Spleen (tissue), 7 donors: Measurements from ENCODE around the gene DUSP22.

ENCODE experiments used
- CTCF ChIP-seq, 11 experiments: fragments of 200-600 bp in 7 of 11; fragments of 450-650 bp in 4 of 11; sonication (generic) in 4 of 11; IDR thresholded peaks in 8 of 11; conservative IDR thresholded peaks in 3 of 11; 1 replicate in 7 of 11; 2 replicates in 4 of 11; pipeline versions ENCODE4 v1.4.0 to v1.8.0; 2016 to 2021; ENCODE audit warnings: antibody characterized with exemption in 11 of 11, inconsistent platforms in 4 of 11, mild to moderate bottlenecking in 1 of 11
- POLR2A ChIP-seq, 3 donors: fragments of 450-650 bp; IDR thresholded peaks; one replicate each; pipeline ENCODE4 v1.5.1; 2017; ENCODE audit warnings: antibody characterized with exemption in 3 of 3, mild to moderate bottlenecking in 1 of 3
- donor health status: DM: no; HTN: no; CAD: no; lungs with moderate emphysema.
- donor health status: DM: no; HTN: no; CAD: no.
- donor health status: DM: no; HTN: no; CAD: no.

GRCh38 chr6:400815-401214, 108.5 kb downstream of the DUSP22 start:
- TF ChIP-seq CTCF (IDR thresholded peaks at IDR 0.05 in 8 of 11, conservative IDR thresholded peaks at IDR 0.05 in 3 of 11) (no peak), POLR2A (IDR thresholded peaks at IDR 0.05) (no peak)
